Spleen (tissue), 11 donors: ENCODE measurements around the gene CSF2. TPM values are rescaled to one million over a fixed set of nuclear protein-coding genes. Genes with fewer than 3 reads are reported as not detected.
"Not testable (repeated sequence)": the region's sequence is repeated elsewhere in the genome, so short reads cannot be mapped to it uniquely, and the experiment has no call there.

Source experiments
- DNase-seq: peaks from one replicate; pipeline ENCODE4 v3.0.0-alpha.2; 2020
- H3K27ac ChIP-seq, 8 donors: fragments of 200-600 bp; sonication (generic) in 7 of 8; 1 replicate in 4 of 8; 2 replicates in 4 of 8; pipeline versions ENCODE4 v1.5.0 to v1.8.0; 2016 to 2021; ENCODE audit warnings: inconsistent platforms in 4 of 8, mild to moderate bottlenecking in 4 of 8, moderate library complexity in 1 of 8
- H3K27me3 ChIP-seq, 7 donors: fragments of 200-600 bp; sonication (generic) in 6 of 7; replicated peaks in 1 of 7; 1 replicate in 4 of 7; 2 replicates in 3 of 7; pipeline versions ENCODE4 v1.5.0 to v1.8.0; 2016 to 2021; ENCODE audit warnings: inconsistent platforms in 3 of 7, mild to moderate bottlenecking in 1 of 7
- H3K36me3 ChIP-seq, 6 donors: fragments of 200-600 bp; sonication (generic) in 5 of 6; 1 replicate in 4 of 6; 2 replicates in 2 of 6; pipeline versions ENCODE4 v1.5.0 to v1.8.0; 2016 to 2021; ENCODE audit warnings: inconsistent platforms in 2 of 6
- H3K4me1 ChIP-seq, 6 donors: fragments of 200-600 bp; sonication (generic) in 5 of 6; 1 replicate in 3 of 6; 2 replicates in 3 of 6; pipeline versions ENCODE4 v1.5.0 to v1.8.0; 2016 to 2021; ENCODE audit warnings: inconsistent platforms in 3 of 6
- H3K4me3 ChIP-seq, 8 donors: fragments of 200-600 bp; sonication (generic) in 7 of 8; 1 replicate in 4 of 8; 2 replicates in 4 of 8; pipeline versions ENCODE4 v1.5.0 to v1.8.0; 2016 to 2021; ENCODE audit warnings: inconsistent platforms in 4 of 8, mild to moderate bottlenecking in 4 of 8, moderate library complexity in 2 of 8
- H3K9me3 ChIP-seq, 8 donors: fragments of 200-600 bp; sonication (generic) in 7 of 8; 1 replicate in 4 of 8; 2 replicates in 4 of 8; pipeline versions ENCODE4 v1.5.0 to v1.8.0; 2016 to 2021; ENCODE audit warnings: inconsistent platforms in 4 of 8
- CTCF ChIP-seq, 11 experiments: fragments of 200-600 bp in 7 of 11; fragments of 450-650 bp in 4 of 11; sonication (generic) in 4 of 11; IDR thresholded peaks in 8 of 11; conservative IDR thresholded peaks in 3 of 11; 1 replicate in 7 of 11; 2 replicates in 4 of 11; pipeline versions ENCODE4 v1.4.0 to v1.8.0; 2016 to 2021; ENCODE audit warnings: antibody characterized with exemption in 11 of 11, inconsistent platforms in 4 of 11, mild to moderate bottlenecking in 1 of 11
- POLR2A ChIP-seq, 3 donors: fragments of 450-650 bp; IDR thresholded peaks; one replicate each; pipeline ENCODE4 v1.5.1; 2017; ENCODE audit warnings: antibody characterized with exemption in 3 of 3, mild to moderate bottlenecking in 1 of 3
- POLR2AphosphoS5 ChIP-seq, 3 donors: sonication (generic); formaldehyde crosslinking; IDR thresholded peaks; one replicate each; pipeline ENCODE4 v1.5.1; 2017; ENCODE audit warnings: antibody characterized with exemption in 3 of 3
- WGBS, 5 donors: extraction: QIAGEN DNeasy Blood & Tissue Kit in 3 of 5; methylation state at CpG; one replicate each; pipeline versions ENCODE4 v1.1.5 to v1.1.7; 2013 to 2018; 5-methylcytosine and 5-hydroxymethylcytosine counted together
- intact Hi-C: fragments of 100-400 bp; cut with DNase I; formaldehyde crosslinking; loops from one replicate; pipeline ENCODE4 v1.15.0; 2023; ENCODE audit warnings: low total_unique reads
- polyA plus RNA-seq, 3 donors: library from polyadenylated mRNA; stranded (reverse); fragments of 200-250 nt; gene quantifications; one replicate each; pipeline ENCODE4 v1.2.1, GENCODE V29; 2013
- total RNA-seq, 7 donors: library from RNA; depleted of rRNA in 3 of 7; stranded (reverse); fragments of >200 nt in 3 of 7; fragmentation: NEBNext Ultra II Directional in 4 of 7; extraction: Animal tissue kit (Norgen Biotek cat#: 25700) in 4 of 7; gene quantifications; one replicate each; pipeline versions ENCODE4 v1.1.0 to v1.2.1, GENCODE V29; 2016 to 2021
- donor health status: healthy with polysubstance abuse.
- donor health status: DM: no; HTN: no; CAD: no; lungs with moderate emphysema.
- donor health status: DM: no; HTN: no; CAD: no.
- donor health status: Bipolar disorder and iron deficiency.
- donor health status: healthy.
- donor health status: DM: no; HTN: no; CAD: no.
- donor health status: DM: yes; HTN: yes; CAD: no.

CSF2 gene
- total and polyA plus RNA-seq, 10 donors: not detected

- intact Hi-C loops: no loop called here
- 51 to 60% (median 54%) methylated on average over 4 of the region's 4 CpGs for WGBS, 5 donors
- H3K36me3 ChIP-seq: no peaks in the 10 kb centered on the region
- H3K4me1 ChIP-seq: peaks cover 0 to 22% (median 0%) of the 10 kb centered on the region in 6 donors
- no peak overlapping the region for H3K27ac ChIP-seq
- no peaks in the 10 kb centered on the region for H3K27me3 ChIP-seq
- peaks cover 0 to 13% (median 4%) of the 10 kb centered on the region in 8 donors for H3K9me3 ChIP-seq
- DNase-seq: no peak
- TF ChIP-seq POLR2AphosphoS5 (IDR thresholded peaks at IDR 0.05) (no peak), POLR2A (IDR thresholded peaks at IDR 0.05) (no peak), CTCF (IDR thresholded peaks at IDR 0.05 in 8 of 11, conservative IDR thresholded peaks at IDR 0.05 in 3 of 11) (no peak)
- no peak overlapping the region for H3K4me3 ChIP-seq
Observed at GRCh38 chr5:132114150-132115121, 40.8 kb downstream of the CSF2 start.

- Histone ChIP-seq H3K4me3 (no peak overlapping the region), H3K27ac (no peak overlapping the region), H3K9me3 (peaks cover 0 to 13% (median 4%) of the 10 kb centered on the region in 8 donors), H3K4me1 (peaks cover 0 to 20% (median 0%) of the 10 kb centered on the region in 6 donors), H3K27me3 (no peaks in the 10 kb centered on the region), H3K36me3 (no peaks in the 10 kb centered on the region)
- WGBS, 5 donors: 85 to 97% (median 90%) methylated on average over 1 of the region's 1 CpG
- no peak for DNase-seq
- intact Hi-C loops: no loop called here
- TF ChIP-seq POLR2AphosphoS5 (IDR thresholded peaks at IDR 0.05) (no peak), POLR2A (IDR thresholded peaks at IDR 0.05) (no peak), CTCF (IDR thresholded peaks at IDR 0.05 in 8 of 11, conservative IDR thresholded peaks at IDR 0.05 in 3 of 11) (no peak)
Observed at GRCh38 chr5:132115375-132115774, 41.8 kb downstream of the CSF2 start.

DNA sequence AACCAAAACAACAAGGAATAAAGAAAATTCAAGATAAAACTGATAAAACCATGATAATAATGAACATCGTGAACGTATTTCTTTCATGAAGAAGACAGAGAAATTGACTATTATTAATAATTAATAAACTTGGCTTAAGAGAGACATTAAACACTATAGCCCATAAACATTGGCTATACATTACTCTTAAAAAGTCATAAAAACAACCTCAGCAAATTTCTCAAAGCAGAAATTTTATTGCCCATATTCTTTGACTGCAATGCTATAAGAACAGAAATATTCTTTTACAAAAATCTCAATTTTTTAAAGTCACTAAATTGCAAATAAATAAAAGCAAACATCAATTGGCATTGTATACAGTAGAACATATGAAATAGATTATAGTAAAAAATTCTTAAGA is 42.5 kb downstream of the CSF2 start:
- Histone ChIP-seq H3K27ac (no peak overlapping the region), H3K36me3 (no peaks in the 10 kb centered on the region), H3K27me3 (no peaks in the 10 kb centered on the region), H3K4me3 (no peak overlapping the region), H3K4me1 (peaks cover 0 to 13% (median 0%) of the 10 kb centered on the region in 6 donors), H3K9me3 (peaks cover 0 to 13% (median 4%) of the 10 kb centered on the region in 8 donors)
- intact Hi-C loops: no loop called here
- no peak for TF ChIP-seq POLR2AphosphoS5 (IDR thresholded peaks at IDR 0.05)
- no peak for TF ChIP-seq CTCF (IDR thresholded peaks at IDR 0.05 in 8 of 11, conservative IDR thresholded peaks at IDR 0.05 in 3 of 11)
- no peak for TF ChIP-seq POLR2A (IDR thresholded peaks at IDR 0.05)
- no peak for DNase-seq
- WGBS, 5 donors: 89 to 99% (median 97%) methylated on average over 2 of the region's 2 CpGs

- H3K4me3 ChIP-seq, DNase-seq, H3K27me3 ChIP-seq, H3K27ac ChIP-seq, H3K4me1 ChIP-seq, intact Hi-C loops, H3K36me3 ChIP-seq: not testable (repeated sequence)
- H3K9me3 ChIP-seq: peaks cover 0 to 13% (median 4%) of the 10 kb centered on the region in 8 donors
- WGBS, 5 donors: 61 to 71% (median 65%) methylated on average over 2 to 3 of the region's 3 CpGs
Observed at GRCh38 chr5:132116909-132117489, 43.4 kb downstream of the CSF2 start.

DNA sequence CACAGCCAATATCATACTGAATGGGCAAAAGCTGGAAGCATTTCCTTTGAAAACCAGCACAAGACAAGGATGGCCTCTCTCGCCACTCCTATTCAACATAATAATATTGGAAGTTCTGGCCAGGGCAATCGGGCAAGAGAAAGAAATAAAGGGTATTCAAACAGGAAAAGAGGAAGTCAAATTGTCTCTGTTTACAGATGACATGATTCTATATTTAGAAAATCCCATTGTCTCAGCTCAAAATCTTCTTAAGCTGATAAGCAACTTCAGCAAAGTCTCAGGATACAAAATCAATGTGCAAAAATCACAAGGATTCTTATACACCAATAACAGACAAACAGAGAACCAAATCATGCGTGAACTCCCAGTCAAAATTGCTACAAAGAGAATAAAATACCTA is 47.1 kb downstream of the CSF2 start:
- WGBS, 5 donors: 57 to 72% (median 63%) methylated on average over 3 of the region's 3 CpGs
- H3K27me3 ChIP-seq, H3K27ac ChIP-seq, intact Hi-C loops, H3K4me1 ChIP-seq, H3K36me3 ChIP-seq, H3K4me3 ChIP-seq, DNase-seq: not testable (repeated sequence)
- H3K9me3 ChIP-seq: peaks cover 0 to 12% (median 3%) of the 10 kb centered on the region in 8 donors

GRCh38 chr5:132122971-132123370 is 49.4 kb downstream of the CSF2 start:
- H3K4me3 ChIP-seq, H3K4me1 ChIP-seq, intact Hi-C loops, H3K27me3 ChIP-seq, H3K27ac ChIP-seq, H3K36me3 ChIP-seq, DNase-seq: not testable (repeated sequence)
- peaks cover 0 to 21% (median 10%) of the 10 kb centered on the region in 8 donors for H3K9me3 ChIP-seq
- 80 to 95% (median 94%) methylated on average over 3 of the region's 3 CpGs for WGBS, 5 donors

- H3K36me3 ChIP-seq, intact Hi-C loops, H3K27ac ChIP-seq, H3K4me1 ChIP-seq, H3K27me3 ChIP-seq, DNase-seq, H3K4me3 ChIP-seq: not testable (repeated sequence)
- 89 to 94% (median 91%) methylated on average over 4 of the region's 4 CpGs for WGBS, 5 donors
- peaks cover 0 to 23% (median 11%) of the 10 kb centered on the region in 8 donors for H3K9me3 ChIP-seq
Observed at GRCh38 chr5:132123578-132123977, 50.0 kb downstream of the CSF2 start.
